LNCaP clone FGC (cell line): ENCODE data around the gene NECTIN1.

Source experiments
- DNase-seq: peaks from one replicate; pipeline ENCODE4 v3.0.0-alpha.2; 2011; ENCODE audit warnings: low read depth
- H3K4me3 ChIP-seq: 2 replicates; pipeline ENCODE4 v1.5.1; 2011; ENCODE audit warnings: mild to moderate bottlenecking, low read depth, low read length, control low read depth
- CTCF ChIP-seq: IDR thresholded peaks from 2 replicates; pipeline ENCODE4 v1.5.1; 2012; ENCODE audit warnings: mild to moderate bottlenecking; ENCODE audit not compliant: control insufficient read depth, insufficient read depth; ENCODE audit errors: extremely low read depth

Gene NECTIN1

DNA sequence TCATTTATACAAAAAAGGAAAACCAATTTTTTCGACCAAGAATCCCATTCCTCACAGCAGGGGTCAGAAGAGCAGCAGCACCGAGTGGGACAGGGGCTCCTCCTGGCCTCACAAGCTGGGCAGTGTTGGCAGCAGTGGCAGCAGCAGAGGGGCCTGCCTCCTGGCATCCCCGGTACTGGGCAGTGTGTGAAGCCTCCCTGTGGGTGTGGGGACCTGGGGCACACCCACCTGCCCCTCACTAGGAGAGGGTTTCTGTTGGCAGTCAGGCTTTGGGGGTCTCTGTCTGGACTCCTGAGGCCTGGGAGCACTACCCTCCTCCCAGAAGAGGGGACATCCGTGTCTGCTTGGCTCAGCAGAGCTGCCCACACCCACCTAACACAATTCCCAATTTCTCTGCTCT, 67.8 kb downstream of the NECTIN1 start:
- no peak overlapping the region for H3K4me3 ChIP-seq
- TF ChIP-seq CTCF = no peak
- no peak for DNase-seq

GRCh38 chr11:119659971-119660723, 68.9 kb downstream of the NECTIN1 start:
- TF ChIP-seq CTCF = no peak
- DNase-seq = no peak
- no peak overlapping the region for H3K4me3 ChIP-seq

- TF ChIP-seq CTCF = no peak
- no peak for DNase-seq
- H3K4me3 ChIP-seq = no peak overlapping the region
Observed at GRCh38 chr11:119652907-119653659, 75.9 kb downstream of the NECTIN1 start.

DNA sequence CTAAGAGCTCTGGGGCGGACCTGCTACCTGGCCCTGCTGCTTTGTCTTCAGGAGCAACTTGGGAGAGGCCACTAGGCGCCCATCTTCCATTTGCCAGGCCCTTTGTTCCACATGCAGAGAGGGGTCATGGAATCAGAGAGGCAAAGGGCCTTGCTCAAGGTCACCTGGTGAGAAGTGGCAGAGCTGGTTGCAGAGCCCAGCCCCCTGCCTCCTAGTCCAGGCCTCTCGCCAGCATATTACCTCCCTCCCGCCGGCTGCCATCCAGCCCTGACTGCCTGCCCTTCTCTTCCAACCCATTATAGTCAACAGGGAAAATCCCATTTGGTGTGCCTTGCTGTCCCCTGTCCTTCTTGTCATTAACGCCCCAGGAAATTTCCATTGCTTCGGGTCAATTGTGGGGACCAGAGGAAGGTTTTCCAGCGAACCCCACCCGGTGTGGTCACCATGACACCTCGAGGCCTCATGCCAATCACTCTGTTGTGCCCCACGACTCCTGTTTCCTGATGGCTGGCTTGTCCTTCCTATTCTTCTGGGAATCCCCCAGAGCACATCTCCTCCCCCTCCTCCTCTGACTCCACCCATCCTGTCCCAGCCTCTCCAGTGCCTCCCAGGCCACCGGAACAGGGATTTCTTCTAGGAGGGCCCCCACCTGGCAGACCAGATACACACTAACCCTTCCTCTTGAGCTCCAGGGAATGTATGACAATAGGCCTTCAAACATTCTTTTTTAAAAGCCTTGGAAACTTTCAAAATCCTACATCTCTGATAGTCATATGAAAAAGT, 77.0 kb downstream of the NECTIN1 start:
- H3K4me3 ChIP-seq = no peak overlapping the region
- no peak for DNase-seq
- TF ChIP-seq CTCF = no peak

GRCh38 chr11:119650251-119650650, 78.7 kb downstream of the NECTIN1 start:
- TF ChIP-seq CTCF = no peak
- no peak overlapping the region for H3K4me3 ChIP-seq
- no peak for DNase-seq

GRCh38 chr11:119647254-119647653, 81.7 kb downstream of the NECTIN1 start:
- no peak overlapping the region for H3K4me3 ChIP-seq
- DNase-seq = no peak
- no peak for TF ChIP-seq CTCF
